ENCODE results near the gene TMEM39B.
"Not testable (repeated sequence)": the region's sequence is repeated elsewhere in the genome, so short reads cannot be mapped to it uniquely, and the experiment has no call there.

Gene TMEM39B

DNA sequence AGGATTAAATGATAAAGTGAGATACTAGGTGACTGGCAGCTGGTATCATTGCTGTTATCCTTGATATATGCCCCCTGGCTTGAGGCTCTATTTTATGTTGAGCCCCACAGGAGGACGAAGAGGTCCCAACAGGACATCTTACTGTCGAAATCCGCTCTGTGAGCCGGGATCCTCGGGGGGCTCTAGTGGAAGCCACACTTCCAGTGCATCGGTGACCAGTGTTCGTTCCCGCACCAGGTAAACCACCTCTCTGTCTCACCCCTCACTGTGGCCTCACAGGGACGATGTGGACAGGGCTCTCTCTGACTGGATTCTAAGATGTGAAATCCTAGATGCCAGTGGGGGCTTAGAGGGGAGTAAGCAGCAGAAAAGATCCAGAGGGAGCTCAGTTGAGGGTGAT lies 2.1 kb downstream of the TMEM39B start:
- H3K4me1 ChIP-seq (ENCODE audit: insufficient read depth, low read length, severe bottlenecking) = peaks cover 17% of the 10 kb centered on the region
- H3K9me3 ChIP-seq (ENCODE audit: low read length) = no peaks in the 10 kb centered on the region
- H3K79me2 ChIP-seq (ENCODE audit: insufficient read depth, low read length) = peaks cover 7% of the 10 kb centered on the region; the same call in 1 of the 2 replicates
- no peak overlapping the region for H3K9ac ChIP-seq (ENCODE audit: low read length)
- H3F3A ChIP-seq (ENCODE audit: insufficient read depth, low read length) = no peaks in the 10 kb centered on the region
- no peak overlapping the region for H3K4me3 ChIP-seq (ENCODE audit: low read depth, low read length, poor library complexity, severe bottlenecking)
- no peaks in the 10 kb centered on the region for H3K27me3 ChIP-seq (ENCODE audit: insufficient read depth, low read length)
- H3K36me3 ChIP-seq (ENCODE audit: insufficient read depth, low read length) = peaks cover 41% of the 10 kb centered on the region
- TF ChIP-seq EZH2 (IDR thresholded peaks at IDR 0.05; ENCODE audit: borderline replicate concordance, low read length) = no peak
- TF ChIP-seq, protein P1, sequence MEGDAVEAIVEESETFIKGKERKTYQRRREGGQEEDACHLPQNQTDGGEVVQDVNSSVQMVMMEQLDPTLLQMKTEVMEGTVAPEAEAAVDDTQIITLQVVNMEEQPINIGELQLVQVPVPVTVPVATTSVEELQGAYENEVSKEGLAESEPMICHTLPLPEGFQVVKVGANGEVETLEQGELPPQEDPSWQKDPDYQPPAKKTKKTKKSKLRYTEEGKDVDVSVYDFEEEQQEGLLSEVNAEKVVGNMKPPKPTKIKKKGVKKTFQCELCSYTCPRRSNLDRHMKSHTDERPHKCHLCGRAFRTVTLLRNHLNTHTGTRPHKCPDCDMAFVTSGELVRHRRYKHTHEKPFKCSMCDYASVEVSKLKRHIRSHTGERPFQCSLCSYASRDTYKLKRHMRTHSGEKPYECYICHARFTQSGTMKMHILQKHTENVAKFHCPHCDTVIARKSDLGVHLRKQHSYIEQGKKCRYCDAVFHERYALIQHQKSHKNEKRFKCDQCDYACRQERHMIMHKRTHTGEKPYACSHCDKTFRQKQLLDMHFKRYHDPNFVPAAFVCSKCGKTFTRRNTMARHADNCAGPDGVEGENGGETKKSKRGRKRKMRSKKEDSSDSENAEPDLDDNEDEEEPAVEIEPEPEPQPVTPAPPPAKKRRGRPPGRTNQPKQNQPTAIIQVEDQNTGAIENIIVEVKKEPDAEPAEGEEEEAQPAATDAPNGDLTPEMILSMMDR (IDR thresholded peaks at IDR 0.05; ENCODE audit: low read length) = no peak
- no peak overlapping the region for H3K27ac ChIP-seq (ENCODE audit: low read depth, low read length, poor library complexity, severe bottlenecking)
- no peaks in the 10 kb centered on the region for H3K9me2 ChIP-seq (ENCODE audit: low read depth, low read length)
- H3K4me2 ChIP-seq (ENCODE audit: low read length) = no peak overlapping the region
- H4K20me1 ChIP-seq (ENCODE audit: insufficient read depth, low read length) = no peaks in the 10 kb centered on the region
- H2AFZ ChIP-seq (ENCODE audit: low read length) = no peak overlapping the region

DNA sequence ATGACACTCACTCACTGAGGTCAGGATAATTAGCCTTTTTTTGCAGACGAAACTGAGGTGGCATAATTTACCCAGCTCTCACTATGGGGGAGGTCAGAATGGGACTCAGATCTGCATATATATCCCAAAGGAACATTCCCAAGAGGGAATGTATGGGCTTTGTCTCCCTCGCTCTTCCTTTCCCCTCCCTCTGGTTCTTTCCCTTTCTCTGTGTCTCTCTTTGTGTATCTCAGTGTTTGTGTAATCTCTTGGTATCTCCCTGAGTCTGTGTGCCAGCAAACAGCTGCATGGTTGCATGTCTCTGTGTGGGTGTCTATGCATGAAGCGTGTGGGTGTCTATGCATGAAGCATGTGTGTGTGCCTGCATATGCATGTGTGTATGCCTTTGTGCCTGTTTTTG lies 4.7 kb downstream of the TMEM39B start:
- Histone ChIP-seq H3F3A (ENCODE audit: insufficient read depth, low read length) (no peaks in the 10 kb centered on the region), H3K79me2 (ENCODE audit: insufficient read depth, low read length) (peaks cover 9% of the 10 kb centered on the region; the same call in 1 of the 2 replicates)

GRCh38 chr1:32082022-32082421 lies 9.3 kb downstream of the TMEM39B start:
- Histone ChIP-seq H3K79me2 (ENCODE audit: insufficient read depth, low read length) (0 out of 2 replicates have a peak, but pooled peaks cover 2% of the 10 kb centered on the region), H3F3A (ENCODE audit: insufficient read depth, low read length) (no peaks in the 10 kb centered on the region), H3K9me3 (ENCODE audit: low read length) (no peaks in the 10 kb centered on the region), H3K4me2 (ENCODE audit: low read length) (no peak overlapping the region), H3K9me2 (ENCODE audit: low read depth, low read length) (no peaks in the 10 kb centered on the region), H3K9ac (ENCODE audit: low read length) (no peak overlapping the region), H3K36me3 (ENCODE audit: insufficient read depth, low read length) (peaks cover 67% of the 10 kb centered on the region), H2AFZ (ENCODE audit: low read length) (no peak overlapping the region), H3K27me3 (ENCODE audit: insufficient read depth, low read length) (no peaks in the 10 kb centered on the region), H3K4me3 (ENCODE audit: low read depth, low read length, poor library complexity, severe bottlenecking) (no peak overlapping the region), H3K4me1 (ENCODE audit: insufficient read depth, low read length, severe bottlenecking) (peaks cover 5% of the 10 kb centered on the region), H4K20me1 (ENCODE audit: insufficient read depth, low read length) (no peaks in the 10 kb centered on the region), H3K27ac (ENCODE audit: low read depth, low read length, poor library complexity, severe bottlenecking) (no peak overlapping the region)
- TF ChIP-seq, protein P1 (IDR thresholded peaks at IDR 0.05; ENCODE audit: low read length) = no peak
- no peak for TF ChIP-seq EZH2 (IDR thresholded peaks at IDR 0.05; ENCODE audit: borderline replicate concordance, low read length)

More for the DNA sequence above, 4.7 kb downstream of the TMEM39B start:
- H3K4me3 ChIP-seq (ENCODE audit: low read depth, low read length, poor library complexity, severe bottlenecking) = no peak overlapping the region
- H3K9ac ChIP-seq (ENCODE audit: low read length) = no peak overlapping the region
- peaks cover 14% of the 10 kb centered on the region for H3K4me1 ChIP-seq (ENCODE audit: insufficient read depth, low read length, severe bottlenecking)
- no peak overlapping the region for H3K27ac ChIP-seq (ENCODE audit: low read depth, low read length, poor library complexity, severe bottlenecking)
- H3K4me2 ChIP-seq (ENCODE audit: low read length) = no peak overlapping the region
- no peaks in the 10 kb centered on the region for H3K9me2 ChIP-seq (ENCODE audit: low read depth, low read length)
- H4K20me1 ChIP-seq (ENCODE audit: insufficient read depth, low read length) = no peaks in the 10 kb centered on the region
- H3K9me3 ChIP-seq (ENCODE audit: low read length) = no peaks in the 10 kb centered on the region
- no peak overlapping the region for H2AFZ ChIP-seq (ENCODE audit: low read length)
- H3K36me3 ChIP-seq (ENCODE audit: insufficient read depth, low read length) = peaks cover 57% of the 10 kb centered on the region
- no peaks in the 10 kb centered on the region for H3K27me3 ChIP-seq (ENCODE audit: insufficient read depth, low read length)
- TF ChIP-seq, protein P1 (IDR thresholded peaks at IDR 0.05; ENCODE audit: low read length) = no peak
- TF ChIP-seq EZH2 (IDR thresholded peaks at IDR 0.05; ENCODE audit: borderline replicate concordance, low read length) = no peak

DNA sequence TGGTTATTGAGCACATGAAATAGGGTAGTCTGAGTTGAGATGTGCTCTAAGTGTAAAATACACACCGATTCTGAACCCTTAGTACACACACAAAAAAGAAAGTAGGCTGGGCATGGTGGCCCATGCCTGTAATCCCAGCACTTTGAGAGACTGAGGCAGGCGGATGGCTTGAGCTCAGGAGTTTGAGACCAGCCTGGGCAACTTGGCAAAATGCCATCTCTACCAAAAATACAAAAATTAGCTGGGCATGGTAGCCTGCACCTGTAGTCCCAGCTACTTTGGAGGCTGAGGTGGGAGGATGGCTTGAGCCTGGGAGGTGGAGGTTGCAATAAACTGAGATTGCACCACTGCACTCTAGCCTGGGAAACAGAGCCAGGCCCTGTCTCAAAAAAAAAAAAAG lies 13.6 kb downstream of the TMEM39B start:
- not testable (repeated sequence) for H3K4me2 ChIP-seq (ENCODE audit: low read length); H3K4me3 ChIP-seq (ENCODE audit: low read depth, low read length, poor library complexity, severe bottlenecking); H3F3A ChIP-seq (ENCODE audit: insufficient read depth, low read length); H3K9me3 ChIP-seq (ENCODE audit: low read length); H3K4me1 ChIP-seq (ENCODE audit: insufficient read depth, low read length, severe bottlenecking); H3K79me2 ChIP-seq (ENCODE audit: insufficient read depth, low read length); H3K27ac ChIP-seq (ENCODE audit: low read depth, low read length, poor library complexity, severe bottlenecking); H4K20me1 ChIP-seq (ENCODE audit: insufficient read depth, low read length); H3K9ac ChIP-seq (ENCODE audit: low read length); H2AFZ ChIP-seq (ENCODE audit: low read length); H3K9me2 ChIP-seq (ENCODE audit: low read depth, low read length); H3K27me3 ChIP-seq (ENCODE audit: insufficient read depth, low read length)
- peaks cover 42% of the 10 kb centered on the region for H3K36me3 ChIP-seq (ENCODE audit: insufficient read depth, low read length)
